LNCaP clone FGC (cell line): ENCODE data around the gene SUMO4.

Experiments used
- DNase-seq: peaks from one replicate; pipeline ENCODE4 v3.0.0-alpha.2; 2011; ENCODE audit warnings: low read depth
- H3K4me3 ChIP-seq: 2 replicates; pipeline ENCODE4 v1.5.1; 2011; ENCODE audit warnings: mild to moderate bottlenecking, low read depth, low read length, control low read depth
- CTCF ChIP-seq: IDR thresholded peaks from 2 replicates; pipeline ENCODE4 v1.5.1; 2012; ENCODE audit warnings: mild to moderate bottlenecking; ENCODE audit not compliant: control insufficient read depth, insufficient read depth; ENCODE audit errors: extremely low read depth

The SUMO4 gene

GRCh38 chr6:149372062-149372461, 28.0 kb upstream of the SUMO4 start:
- TF ChIP-seq CTCF: no peak
- no peak overlapping the region for H3K4me3 ChIP-seq
- peak; percentile 35 for DNase-seq

GRCh38 chr6:149373511-149373910, 26.6 kb upstream of the SUMO4 start:
- no peak for TF ChIP-seq CTCF
- no peak for DNase-seq
- H3K4me3 ChIP-seq: no peak overlapping the region

GRCh38 chr6:149379977-149380376, 20.1 kb upstream of the SUMO4 start:
- no peak for TF ChIP-seq CTCF
- DNase-seq: no peak
- no peak overlapping the region for H3K4me3 ChIP-seq

- TF ChIP-seq CTCF: no peak
- DNase-seq: no peak
- no peak overlapping the region for H3K4me3 ChIP-seq
These were observed 19.5 kb upstream of the SUMO4 start for GRCh38 chr6:149380523-149380922.

GRCh38 chr6:149383371-149383770, 16.7 kb upstream of the SUMO4 start:
- TF ChIP-seq CTCF: no peak
- DNase-seq: no peak
- H3K4me3 ChIP-seq: no peak overlapping the region

- no peak overlapping the region for H3K4me3 ChIP-seq
- no peak for TF ChIP-seq CTCF
- no peak for DNase-seq
These were observed 15.6 kb upstream of the SUMO4 start for GRCh38 chr6:149384464-149384863.

GRCh38 chr6:149385998-149386646, 13.9 kb upstream of the SUMO4 start:
- TF ChIP-seq CTCF: no peak
- no peak for DNase-seq
- H3K4me3 ChIP-seq: no peak overlapping the region
